Keratinocyte (primary cell): ENCODE results near the gene SEPTIN1. TPM values are rescaled to one million over a fixed set of nuclear protein-coding genes. Genes with fewer than 3 reads are reported as not detected.

ENCODE experiments used
- DNase-seq: peaks from one replicate; pipeline ENCODE4 v3.0.0-alpha.2; 2011; ENCODE audit warnings: low read depth, missing footprints, low spot score
- FAIRE-seq: peaks from 2 replicates; lab custom pipeline; 2011; peaks lifted over from hg19 to GRCh38; lab: Jason Lieb, UNC
- H2AFZ ChIP-seq: 2 replicates; pipeline ENCODE4 v1.6.0; 2012; ENCODE audit warnings: low read length, control low read depth, inconsistent platforms; ENCODE audit not compliant: control insufficient read depth
- H3K27ac ChIP-seq: 2 replicates; pipeline ENCODE4 v1.5.1; 2011; ENCODE audit warnings: low read length; ENCODE audit not compliant: control insufficient read depth, insufficient read depth
- H3K27me3 ChIP-seq: 3 replicates; pipeline ENCODE4 v1.6.0; 2011; ENCODE audit warnings: low read length; ENCODE audit not compliant: control insufficient read depth, insufficient read depth; ENCODE audit errors: extremely low read depth
- H3K36me3 ChIP-seq, 2 experiments: 2 replicates in 1 of 2; 3 replicates in 1 of 2; pipeline ENCODE4 v1.5.1; 2011; ENCODE audit warnings: low read length in 2 of 2, mild to moderate bottlenecking in 1 of 2; ENCODE audit not compliant: control insufficient read depth in 2 of 2, insufficient read depth in 2 of 2; ENCODE audit errors: extremely low read depth in 1 of 2
- H3K4me1 ChIP-seq: 3 replicates; pipeline ENCODE4 v1.5.1; 2011; ENCODE audit warnings: low read length; ENCODE audit not compliant: control insufficient read depth, insufficient read depth; ENCODE audit errors: extremely low read depth
- H3K4me2 ChIP-seq: 3 replicates; pipeline ENCODE4 v1.6.0; 2011; ENCODE audit warnings: low read depth, low read length; ENCODE audit not compliant: control insufficient read depth, insufficient read depth; ENCODE audit errors: extremely low read depth
- H3K4me3 ChIP-seq, 3 experiments: fragments of 200-600 bp in 1 of 3; sonication (generic) in 1 of 3; 2 replicates in 2 of 3; 3 replicates in 1 of 3; pipeline ENCODE4 v1.5.1; 2011 to 2016; ENCODE audit warnings: low read length in 3 of 3, mild to moderate bottlenecking in 3 of 3, control low read depth in 2 of 3, inconsistent platforms in 1 of 3, low read depth in 1 of 3, mixed read lengths in 1 of 3, mixed run types in 1 of 3, moderate library complexity in 1 of 3; ENCODE audit not compliant: control insufficient read depth in 2 of 3, insufficient read depth in 2 of 3; ENCODE audit errors: extremely low read depth in 1 of 3
- H3K79me2 ChIP-seq: 2 replicates; pipeline ENCODE4 v1.6.0; 2012; ENCODE audit warnings: low read length; ENCODE audit not compliant: control insufficient read depth, insufficient read depth
- H3K9ac ChIP-seq: 3 replicates; pipeline ENCODE4 v1.6.0; 2011; ENCODE audit warnings: low read length; ENCODE audit not compliant: control insufficient read depth, insufficient read depth; ENCODE audit errors: extremely low read depth
- H3K9me1 ChIP-seq: 3 replicates; pipeline ENCODE4 v1.6.0; 2011; ENCODE audit warnings: low read length; ENCODE audit not compliant: control insufficient read depth, insufficient read depth; ENCODE audit errors: extremely low read depth
- H3K9me3 ChIP-seq: 2 replicates; pipeline ENCODE4 v1.5.1; 2012; ENCODE audit warnings: low read depth, low read length; ENCODE audit not compliant: control insufficient read depth
- H4K20me1 ChIP-seq: 3 replicates; pipeline ENCODE4 v1.6.0; 2011; ENCODE audit warnings: low read length; ENCODE audit not compliant: control insufficient read depth, insufficient read depth; ENCODE audit errors: extremely low read depth
- EZH2 ChIP-seq: IDR thresholded peaks from one replicate; pipeline ENCODE4 v1.6.1; 2012; ENCODE audit warnings: inconsistent platforms, mild to moderate bottlenecking, low read length, moderate library complexity
- dilution Hi-C: fragments of 300-500 bp; cut with MboI; formaldehyde crosslinking; loops from one replicate; pipeline ENCODE4 v1.7.0; 2020; ENCODE audit warnings: low sequenced_read_pairs; ENCODE audit not compliant: extremely low pct_ligation_motif_present
- polyA plus RNA-seq, 5 experiments: library from polyadenylated mRNA; depleted of rRNA in 3 of 5; stranded (reverse) in 3 of 5; stranded (forward) in 1 of 5; unstranded in 1 of 5; fragments of >200 nt; gene quantifications; 1 replicate in 1 of 5; 2 replicates in 3 of 5; 3 replicates in 1 of 5; pipeline versions ENCODE4 v1.2.1 to v1.2.3, GENCODE V29; 2011 to 2012; ENCODE audit warnings: missing spikeins in 2 of 5, low read depth in 1 of 5, low replicate concordance in 1 of 5
- TF ChIP-seq, protein P1 (sequence below), 3 experiments: IDR thresholded peaks in 1 of 3; conservative IDR thresholded peaks in 1 of 3; optimal IDR thresholded peaks in 1 of 3; 2 replicates in 2 of 3; 3 replicates in 1 of 3; pipeline versions ENCODE3 to v1.5.1; 2011; ENCODE audit warnings: low read length in 3 of 3, mild to moderate bottlenecking in 3 of 3, moderate library complexity in 2 of 3, control low read depth in 1 of 3, inconsistent platforms in 1 of 3; ENCODE audit not compliant: insufficient read depth in 2 of 3; ENCODE audit errors: extremely low read depth in 1 of 3

The SEPTIN1 gene
- polyA plus RNA-seq, 1 donor (not counting 4 experiments of a cell fraction or from before 2014, with no cell fraction given), result not detected

DNA sequence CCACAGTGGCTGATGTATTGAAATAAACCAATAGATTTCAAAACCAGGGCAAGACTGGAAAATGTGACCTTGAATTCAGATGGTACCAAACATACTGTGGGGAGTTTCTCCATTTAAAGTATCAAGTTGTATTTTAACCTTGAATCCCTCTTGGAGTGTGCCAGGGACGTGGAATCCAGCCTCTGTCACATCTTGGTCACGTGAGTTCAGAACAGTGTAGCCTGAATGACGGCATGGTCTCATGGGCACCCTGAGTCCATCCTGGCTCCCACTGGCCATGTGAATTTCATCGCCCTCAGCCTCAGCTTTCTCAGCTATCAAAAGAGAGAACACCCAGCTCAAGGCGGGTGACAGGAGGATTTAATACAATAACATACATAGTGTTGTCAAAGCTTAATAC lies 31.8 kb upstream of the SEPTIN1 start:
- Histone ChIP-seq H3K9me3 (no peaks in the 10 kb centered on the region), H2AFZ (no peak overlapping the region), H3K9ac (no peak overlapping the region), H3K9me1 (no peaks in the 10 kb centered on the region), H4K20me1 (no peaks in the 10 kb centered on the region), H3K4me1 (peaks cover 16% of the 10 kb centered on the region), H3K27ac (no peak overlapping the region), H3K4me3 (no peak overlapping the region), H3K79me2 (peaks cover 2% of the 10 kb centered on the region), H3K27me3 (no peaks in the 10 kb centered on the region), H3K4me2 (no peak overlapping the region), H3K36me3 (peaks cover 3 to 8% of the 10 kb centered on the region in 2 experiments)
- TF ChIP-seq EZH2, result no peak
- TF ChIP-seq, protein P1, sequence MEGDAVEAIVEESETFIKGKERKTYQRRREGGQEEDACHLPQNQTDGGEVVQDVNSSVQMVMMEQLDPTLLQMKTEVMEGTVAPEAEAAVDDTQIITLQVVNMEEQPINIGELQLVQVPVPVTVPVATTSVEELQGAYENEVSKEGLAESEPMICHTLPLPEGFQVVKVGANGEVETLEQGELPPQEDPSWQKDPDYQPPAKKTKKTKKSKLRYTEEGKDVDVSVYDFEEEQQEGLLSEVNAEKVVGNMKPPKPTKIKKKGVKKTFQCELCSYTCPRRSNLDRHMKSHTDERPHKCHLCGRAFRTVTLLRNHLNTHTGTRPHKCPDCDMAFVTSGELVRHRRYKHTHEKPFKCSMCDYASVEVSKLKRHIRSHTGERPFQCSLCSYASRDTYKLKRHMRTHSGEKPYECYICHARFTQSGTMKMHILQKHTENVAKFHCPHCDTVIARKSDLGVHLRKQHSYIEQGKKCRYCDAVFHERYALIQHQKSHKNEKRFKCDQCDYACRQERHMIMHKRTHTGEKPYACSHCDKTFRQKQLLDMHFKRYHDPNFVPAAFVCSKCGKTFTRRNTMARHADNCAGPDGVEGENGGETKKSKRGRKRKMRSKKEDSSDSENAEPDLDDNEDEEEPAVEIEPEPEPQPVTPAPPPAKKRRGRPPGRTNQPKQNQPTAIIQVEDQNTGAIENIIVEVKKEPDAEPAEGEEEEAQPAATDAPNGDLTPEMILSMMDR (optimal IDR thresholded peaks at IDR 0.05 in 1 of 3, IDR thresholded peaks at IDR 0.05 in 1 of 3, conservative IDR thresholded peaks at IDR 0.05 in 1 of 3; ENCODE audit: extremely low read depth in 1 of 3, insufficient read depth in 2 of 3, low read length in 3 of 3), result no peak
- FAIRE-seq (no peak), DNase-seq (no peak)
- dilution Hi-C loops, result no loop called here

DNA sequence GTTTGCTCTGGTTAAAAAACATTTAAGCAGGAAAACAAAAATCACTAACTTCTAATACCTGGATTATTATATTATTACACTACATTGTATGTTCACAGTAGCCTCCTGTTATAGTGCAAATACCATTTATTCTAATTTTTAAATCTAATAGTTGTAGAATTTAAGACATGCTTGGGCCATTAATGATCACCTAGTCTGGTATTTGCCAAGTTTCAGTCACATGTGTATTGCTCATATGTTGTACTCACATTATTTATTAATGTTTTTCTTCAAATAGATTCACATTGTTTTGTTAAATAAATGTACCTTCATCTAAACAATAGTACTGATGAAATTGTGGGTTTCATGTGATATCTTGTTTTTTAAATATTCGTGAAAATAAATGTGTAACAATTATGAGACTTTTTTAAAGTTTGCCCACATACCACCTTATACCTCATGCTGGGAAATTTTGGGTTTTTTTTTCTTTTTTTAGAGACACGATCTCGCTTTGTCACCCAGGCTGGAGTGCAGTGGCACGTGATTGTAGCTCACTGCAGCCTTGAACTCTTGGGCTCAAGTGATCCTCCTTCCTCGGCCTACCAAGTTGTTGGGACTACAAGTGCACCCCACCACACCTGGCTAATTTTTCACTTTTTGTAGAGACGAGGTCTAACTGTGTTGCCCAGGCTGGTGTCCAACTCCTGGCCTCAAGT lies 30.9 kb upstream of the SEPTIN1 start:
- DNase-seq (no peak), FAIRE-seq (no peak)
- Histone ChIP-seq H3K4me3 (no peak overlapping the region), H3K27me3 (no peaks in the 10 kb centered on the region), H4K20me1 (no peaks in the 10 kb centered on the region), H3K4me2 (no peak overlapping the region), H3K9ac (no peak overlapping the region), H3K4me1 (peaks cover 13% of the 10 kb centered on the region), H3K9me1 (no peaks in the 10 kb centered on the region), H3K27ac (peak overlapping the region; percentile 41), H3K36me3 (peaks cover 3 to 8% of the 10 kb centered on the region in 2 experiments), H3K9me3 (no peaks in the 10 kb centered on the region), H3K79me2 (peaks cover 2% of the 10 kb centered on the region), H2AFZ (no peak overlapping the region)
- TF ChIP-seq, protein P1 (optimal IDR thresholded peaks at IDR 0.05 in 1 of 3, IDR thresholded peaks at IDR 0.05 in 1 of 3, conservative IDR thresholded peaks at IDR 0.05 in 1 of 3; ENCODE audit: extremely low read depth in 1 of 3, insufficient read depth in 2 of 3, low read length in 3 of 3), result no peak
- TF ChIP-seq EZH2, result no peak
- dilution Hi-C loops, result no loop called here
